GM12878 (cell line): Measurements from ENCODE around the gene SF3A1. TPM values are rescaled to one million over a fixed set of nuclear protein-coding genes. Genes with fewer than 3 reads are reported as not detected.
A peak's percentile ranks its signal among the peaks of the same experiment; 100 is the strongest.

Experiments
- CBX3 ChIP-seq: fragments of 200-600 bp; sonication (generic); IDR thresholded peaks from 2 replicates; pipeline ENCODE4 v1.6.1; 2016; ENCODE audit warnings: low read depth, borderline replicate concordance
- CHD2 ChIP-seq: IDR thresholded peaks from 2 replicates; pipeline ENCODE4 v1.6.1; 2011; ENCODE audit warnings: low read depth, low read length, improper control_type of control experiment, borderline replicate concordance
- EGR1 ChIP-seq, 2 experiments: IDR thresholded peaks; 1 replicate in 1 of 2; 2 replicates in 1 of 2; pipeline ENCODE4 v1.6.1; 2011 to 2012; ENCODE audit warnings: low read depth in 2 of 2, low read length in 2 of 2, borderline replicate concordance in 1 of 2, mild to moderate bottlenecking in 1 of 2, moderate library complexity in 1 of 2
- ETV6 ChIP-seq, 2 experiments: fragments of 450-650 bp in 1 of 2; IDR thresholded peaks in 1 of 2; conservative IDR thresholded peaks in 1 of 2; 2 replicates each; pipeline ENCODE4 v1.6.1; 2014; ENCODE audit warnings: antibody characterized with exemption in 1 of 2, borderline replicate concordance in 1 of 2, low read depth in 1 of 2, mild to moderate bottlenecking in 1 of 2, moderate library complexity in 1 of 2
- FOXM1 ChIP-seq: IDR thresholded peaks from 2 replicates; pipeline ENCODE4 v1.6.1; 2012; ENCODE audit warnings: low read depth, mild to moderate bottlenecking, inconsistent platforms, low read length, moderate library complexity
- IRF4 ChIP-seq: IDR thresholded peaks from 2 replicates; pipeline ENCODE4 v1.6.1; 2011; ENCODE audit warnings: low read depth, low read length
- LARP7 ChIP-seq: fragments of 450-650 bp; IDR thresholded peaks from 2 replicates; pipeline ENCODE4 v1.6.1; 2017; ENCODE audit warnings: mild to moderate bottlenecking
- MYB ChIP-seq: fragments of 150-350 bp; IDR thresholded peaks from 2 replicates; pipeline ENCODE4 v1.6.1; 2014; ENCODE audit warnings: mild to moderate bottlenecking, low read depth, low read length, borderline replicate concordance
- PKNOX1 ChIP-seq: fragments of 450-650 bp; IDR thresholded peaks from 2 replicates; pipeline ENCODE4 v1.6.1; 2016; ENCODE audit warnings: mild to moderate bottlenecking
- REST ChIP-seq: IDR thresholded peaks from 2 replicates; pipeline ENCODE4 v1.6.1; 2012; ENCODE audit warnings: mild to moderate bottlenecking, low read depth, low read length
- RFX5 ChIP-seq: IDR thresholded peaks from 2 replicates; pipeline ENCODE4 v1.6.1; 2011; ENCODE audit warnings: low read depth, low read length, improper control_type of control experiment
- SREBF1 ChIP-seq: IDR thresholded peaks from 2 replicates; pipeline ENCODE4 v1.6.1; 2012; ENCODE audit warnings: mild to moderate bottlenecking, low read length
- SRF ChIP-seq, 2 experiments: IDR thresholded peaks; 2 replicates each; pipeline ENCODE4 v1.6.1; 2011; ENCODE audit warnings: low read depth in 2 of 2, low read length in 2 of 2, mild to moderate bottlenecking in 1 of 2, moderate library complexity in 1 of 2
- ZBTB4 ChIP-seq: fragments of 450-650 bp; formaldehyde crosslinking; IDR thresholded peaks from 2 replicates; pipeline ENCODE4 v1.4.0; 2022; ENCODE audit warnings: mild to moderate bottlenecking, moderate library complexity
- ZBTB40 ChIP-seq: fragments of 450-650 bp; IDR thresholded peaks from 2 replicates; pipeline ENCODE4 v1.6.1; 2016; ENCODE audit warnings: mild to moderate bottlenecking, moderate library complexity, borderline replicate concordance
- ZNF217 ChIP-seq: fragments of 450-650 bp; IDR thresholded peaks from 2 replicates; pipeline ENCODE4 v1.6.1; 2017; ENCODE audit warnings: antibody characterized with exemption, mild to moderate bottlenecking
- ZNF622 ChIP-seq: fragments of 450-650 bp; IDR thresholded peaks from 2 replicates; pipeline ENCODE4 v1.6.1; 2017; ENCODE audit warnings: mild to moderate bottlenecking, inconsistent platforms
- polyA plus RNA-seq, 11 experiments: library from polyadenylated mRNA; depleted of rRNA in 4 of 11; unstranded in 6 of 11; stranded (reverse) in 5 of 11; fragments of >200 nt; fragmentation: Nextera tagmentation in 4 of 11; fragmentation: Illumina TruSeq in 1 of 11; extraction: Ambion mirVana in 4 of 11; extraction: Trizol in 1 of 11; gene quantifications; 1 replicate in 1 of 11; 2 replicates in 10 of 11; pipeline versions ENCODE4 v1.2.1 to v1.2.3, GENCODE V29; 2011 to 2016; ENCODE audit warnings: inconsistent platforms in 2 of 11, missing spikeins in 2 of 11, low read depth in 1 of 11
- total RNA-seq, 4 experiments: library from RNA; depleted of rRNA in 3 of 4; stranded (reverse); fragments of >200 nt in 3 of 4; fragmentation: Illumina TruSeq in 1 of 4; extraction: Trizol in 1 of 4; gene quantifications; 2 replicates each; pipeline versions ENCODE4 v1.2.1 to v1.2.3, GENCODE V29; 2013 to 2021

SF3A1 gene
- total and polyA plus RNA-seq, 10 of the 15 experiments (the other 5 are each of a cell fraction or from before 2014, with no cell fraction given), result 10.4 to 239 (median 46.0) TPM

- TF ChIP-seq REST (no peak), FOXM1 (peak; percentile 48; the same call in 1 of the 2 replicates), IRF4 (0 out of 2 replicates have a peak, but pooled peaks have one; percentile 43), ETV6 (conservative IDR thresholded peaks at IDR 0.05 in 1 of 2, IDR thresholded peaks at IDR 0.05 in 1 of 2; ENCODE audit: borderline replicate concordance in 1 of 2, low read depth in 1 of 2) (no peak), MYB (no peak), PKNOX1 (no peak), RFX5 (no peak), CHD2 (no peak), ZNF622 (no peak), SREBF1 (no peak), SRF (IDR thresholded peaks at IDR 0.05; ENCODE audit: low read depth in 2 of 2, low read length in 2 of 2) (no peak), ZNF217 (no peak), CBX3 (no peak), EGR1 (IDR thresholded peaks at IDR 0.05; ENCODE audit: borderline replicate concordance in 1 of 2, low read depth in 2 of 2, low read length in 2 of 2) (0 out of 3 replicates have a peak, but pooled peaks of 1 of the 2 experiments have one; percentile 4), ZBTB40 (no peak), ZBTB4 (CRISPR knock-in tag) (no peak), LARP7 (no peak)
These were observed 41.8 kb downstream of the SF3A1 start (continued) for GRCh38 chr22:30314915-30315314.
